Astrocyte (in vitro differentiated cells and primary cell): ENCODE results near the gene TMIE.

ENCODE experiments used
- EZH2 ChIP-seq: IDR thresholded peaks from 2 replicates; pipeline ENCODE4 v1.6.1; 2012; ENCODE audit warnings: mild to moderate bottlenecking, low read length, inconsistent platforms; ENCODE audit not compliant: insufficient read depth
- TF ChIP-seq, protein P1 (sequence below): IDR thresholded peaks from 2 replicates; pipeline ENCODE4 v1.5.1; 2011; ENCODE audit warnings: low read depth, mild to moderate bottlenecking, inconsistent platforms, low read length, moderate library complexity; ENCODE audit not compliant: insufficient read depth

DNA sequence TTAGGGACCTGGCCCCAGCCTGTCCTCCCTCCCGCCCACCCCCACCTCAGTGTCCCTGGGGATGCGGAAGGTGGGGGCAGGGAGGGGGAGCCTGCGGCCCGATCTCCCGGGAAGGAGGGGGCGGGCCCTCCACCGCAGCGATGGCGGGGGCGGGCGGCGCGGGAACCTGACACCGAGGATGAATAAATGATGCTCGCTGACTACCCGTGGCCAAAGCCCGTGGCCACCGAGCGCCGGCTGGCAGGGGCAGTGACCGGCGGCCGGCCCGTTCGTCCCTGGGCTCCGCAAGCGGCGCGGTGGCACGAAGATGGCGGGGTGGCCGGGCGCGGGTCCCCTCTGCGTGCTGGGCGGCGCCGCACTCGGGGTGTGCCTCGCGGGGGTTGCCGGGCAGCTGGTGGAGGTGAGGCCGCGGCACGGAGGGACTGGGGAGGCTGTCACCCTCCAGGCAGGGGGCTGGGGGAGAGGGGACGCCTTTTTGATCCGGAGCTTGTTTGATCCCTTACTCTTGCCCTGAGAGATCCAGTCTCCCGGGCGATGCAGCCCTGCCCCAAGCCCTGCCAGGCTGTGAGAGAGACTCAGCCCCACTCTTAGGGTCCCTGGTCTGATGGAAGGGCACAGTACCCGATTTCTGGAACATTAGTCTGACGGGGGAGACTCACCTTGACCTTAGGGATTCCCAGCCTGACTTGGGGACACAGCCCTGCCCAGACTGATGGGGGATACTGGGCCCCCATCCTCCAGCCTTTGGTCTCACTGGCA, at the start of gene TMIE:
- TF ChIP-seq, protein P1, sequence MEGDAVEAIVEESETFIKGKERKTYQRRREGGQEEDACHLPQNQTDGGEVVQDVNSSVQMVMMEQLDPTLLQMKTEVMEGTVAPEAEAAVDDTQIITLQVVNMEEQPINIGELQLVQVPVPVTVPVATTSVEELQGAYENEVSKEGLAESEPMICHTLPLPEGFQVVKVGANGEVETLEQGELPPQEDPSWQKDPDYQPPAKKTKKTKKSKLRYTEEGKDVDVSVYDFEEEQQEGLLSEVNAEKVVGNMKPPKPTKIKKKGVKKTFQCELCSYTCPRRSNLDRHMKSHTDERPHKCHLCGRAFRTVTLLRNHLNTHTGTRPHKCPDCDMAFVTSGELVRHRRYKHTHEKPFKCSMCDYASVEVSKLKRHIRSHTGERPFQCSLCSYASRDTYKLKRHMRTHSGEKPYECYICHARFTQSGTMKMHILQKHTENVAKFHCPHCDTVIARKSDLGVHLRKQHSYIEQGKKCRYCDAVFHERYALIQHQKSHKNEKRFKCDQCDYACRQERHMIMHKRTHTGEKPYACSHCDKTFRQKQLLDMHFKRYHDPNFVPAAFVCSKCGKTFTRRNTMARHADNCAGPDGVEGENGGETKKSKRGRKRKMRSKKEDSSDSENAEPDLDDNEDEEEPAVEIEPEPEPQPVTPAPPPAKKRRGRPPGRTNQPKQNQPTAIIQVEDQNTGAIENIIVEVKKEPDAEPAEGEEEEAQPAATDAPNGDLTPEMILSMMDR = no peak
- peak; percentile 67 for TF ChIP-seq EZH2
